Eye (tissue), 1 donor: ENCODE measurements around the gene TAS2R31.
"Not testable (repeated sequence)": the region's sequence is repeated elsewhere in the genome, so short reads cannot be mapped to it uniquely, and the experiment has no call there.

Source experiments
- DNase-seq: peaks from one replicate; pipeline ENCODE4 v3.0.0-alpha.2; 2015

TAS2R31 gene

GRCh38 chr12:11031307-11031706 is at the start of gene TAS2R31:
Gene TAS2R31 (minus strand): TSS chr12:11031407. CDS start chr12:11031335, 72 bp downstream.
- DNase-seq: no peak

GRCh38 chr12:11078246-11078645 is 47.0 kb upstream of the TAS2R31 start:
- DNase-seq: no peak

- DNase-seq: no peak
These were observed 44.4 kb upstream of the TAS2R31 start for GRCh38 chr12:11075642-11076041.

GRCh38 chr12:11071414-11071813 is 40.2 kb upstream of the TAS2R31 start:
- no peak for DNase-seq

- DNase-seq: no peak
These were observed 39.8 kb upstream of the TAS2R31 start for GRCh38 chr12:11070999-11071398.

GRCh38 chr12:11069854-11070365 is 38.7 kb upstream of the TAS2R31 start:
- no peak for DNase-seq

- DNase-seq: no peak
These were observed 36.3 kb upstream of the TAS2R31 start for GRCh38 chr12:11067514-11067913.

GRCh38 chr12:11062194-11062593 is 31.0 kb upstream of the TAS2R31 start, which contains the start of gene TAS2R46:
Gene TAS2R46 (minus strand): TSS chr12:11062294. CDS start chr12:11062294, 0 bp downstream.
- not testable (repeated sequence) for DNase-seq

- DNase-seq: no peak
These were observed 28.6 kb upstream of the TAS2R31 start for GRCh38 chr12:11059784-11060183.

GRCh38 chr12:11059041-11059440 is 27.8 kb upstream of the TAS2R31 start:
- DNase-seq: no peak

- no peak for DNase-seq
These were observed 24.1 kb upstream of the TAS2R31 start for GRCh38 chr12:11055306-11055705.

- not testable (repeated sequence) for DNase-seq
These were observed 18.8 kb upstream of the TAS2R31 start for GRCh38 chr12:11049806-11050531.

GRCh38 chr12:11041366-11041765 is 10.2 kb upstream of the TAS2R31 start:
- not testable (repeated sequence) for DNase-seq

GRCh38 chr12:11040162-11040561 is 9.0 kb upstream of the TAS2R31 start:
- no peak for DNase-seq

GRCh38 chr12:11039171-11039570 is 8.0 kb upstream of the TAS2R31 start:
- DNase-seq: no peak

- not testable (repeated sequence) for DNase-seq
These were observed 2.8 kb upstream of the TAS2R31 start for GRCh38 chr12:11033959-11034358.

- no peak for DNase-seq
These were observed 5.1 kb downstream of the TAS2R31 start for GRCh38 chr12:11026118-11026517.

- no peak for DNase-seq
These were observed 7.8 kb downstream of the TAS2R31 start for GRCh38 chr12:11023387-11023786.

- no peak for DNase-seq
These were observed 8.7 kb downstream of the TAS2R31 start, which contains the start of gene TAS2R19 for GRCh38 chr12:11022520-11022919. Gene TAS2R19 (minus strand): TSS chr12:11022620. CDS start chr12:11022571, 49 bp downstream.

- DNase-seq: no peak
These were observed 14.3 kb downstream of the TAS2R31 start for GRCh38 chr12:11016937-11017336.

- no peak for DNase-seq
These were observed 15.3 kb downstream of the TAS2R31 start for GRCh38 chr12:11015775-11016430.

- DNase-seq: no peak
These were observed 17.0 kb downstream of the TAS2R31 start for GRCh38 chr12:11014234-11014633.

- no peak for DNase-seq
These were observed 23.6 kb downstream of the TAS2R31 start for GRCh38 chr12:11007608-11008007.

GRCh38 chr12:10998204-10998603 is 33.0 kb downstream of the TAS2R31 start, which contains the start of gene TAS2R20:
Gene TAS2R20 (minus strand): TSS chr12:10998304. CDS start chr12:10997875, 429 bp downstream.
- DNase-seq: no peak
